Right lobe of liver (tissue), 4 donors: ENCODE data around the gene GOLGB1.

Experiments
- CTCF ChIP-seq, 4 donors: fragments of 200-600 bp in 3 of 4; fragments of 450-650 bp in 1 of 4; IDR thresholded peaks; one replicate each; pipeline versions ENCODE4 v1.5.1 to v1.8.0; 2016 to 2022; ENCODE audit warnings: antibody characterized with exemption in 4 of 4, mild to moderate bottlenecking in 2 of 4
- POLR2A ChIP-seq: fragments of 450-650 bp; IDR thresholded peaks from one replicate; pipeline ENCODE4 v1.6.1; 2017; ENCODE audit warnings: antibody characterized with exemption, mild to moderate bottlenecking
- donor health status: DM: no; HTN: no; CAD: no.
- donor health status: DM: no; HTN: no; CAD: no.
- donor health status: DM: no; HTN: yes; CAD: no.

GRCh38 chr3:121665488-121665887 lies 84.1 kb downstream of the GOLGB1 start:
- TF ChIP-seq CTCF (IDR thresholded peaks at IDR 0.05) (no peak), POLR2A (no peak)
